Large intestine (tissue), 3 donors: ENCODE results near the gene KIF26B. TPM values are rescaled to one million over a fixed set of nuclear protein-coding genes. Genes with fewer than 3 reads are reported as not detected.
"Not testable (repeated sequence)": the region's sequence is repeated elsewhere in the genome, so short reads cannot be mapped to it uniquely, and the experiment has no call there.

ENCODE experiments used
- DNase-seq, 2 donors: peaks; one replicate each; pipeline versions ENCODE4 v3.0.0 to v3.0.0-alpha.2; 2013
- H3K27ac ChIP-seq: one replicate; pipeline ENCODE4 v1.5.1; 2013; ENCODE audit warnings: low read length
- H3K27me3 ChIP-seq: 2 replicates; pipeline ENCODE4 v1.6.1; 2013; ENCODE audit warnings: low read length; ENCODE audit not compliant: control insufficient read depth, insufficient read depth
- H3K36me3 ChIP-seq: 2 replicates; pipeline ENCODE4 v1.6.1; 2013; ENCODE audit warnings: low read length; ENCODE audit not compliant: control insufficient read depth, insufficient read depth
- H3K4me1 ChIP-seq: one replicate; pipeline ENCODE4 v1.6.1; 2013; ENCODE audit warnings: low read length; ENCODE audit not compliant: control insufficient read depth, insufficient read depth
- H3K4me3 ChIP-seq: one replicate; pipeline ENCODE4 v1.5.1; 2013; ENCODE audit warnings: low read length
- H3K9me3 ChIP-seq: one replicate; pipeline ENCODE4 v1.6.1; 2013; ENCODE audit warnings: mild to moderate bottlenecking, low read depth, low read length, moderate library complexity; ENCODE audit not compliant: control insufficient read depth
- WGBS: methylation state at CpG from one replicate; pipeline ENCODE4 v1.1.5; 2013; ENCODE audit warnings: low lambda C conversion rate; ENCODE audit not compliant: insufficient coverage; 5-methylcytosine and 5-hydroxymethylcytosine counted together
- polyA plus RNA-seq: library from polyadenylated mRNA; unstranded; fragments of 120-200 nt; gene quantifications from one replicate; pipeline ENCODE4 v1.2.1, GENCODE V29; 2013

The KIF26B gene
- polyA plus RNA-seq, 1 donor, result 3.9 TPM

DNA sequence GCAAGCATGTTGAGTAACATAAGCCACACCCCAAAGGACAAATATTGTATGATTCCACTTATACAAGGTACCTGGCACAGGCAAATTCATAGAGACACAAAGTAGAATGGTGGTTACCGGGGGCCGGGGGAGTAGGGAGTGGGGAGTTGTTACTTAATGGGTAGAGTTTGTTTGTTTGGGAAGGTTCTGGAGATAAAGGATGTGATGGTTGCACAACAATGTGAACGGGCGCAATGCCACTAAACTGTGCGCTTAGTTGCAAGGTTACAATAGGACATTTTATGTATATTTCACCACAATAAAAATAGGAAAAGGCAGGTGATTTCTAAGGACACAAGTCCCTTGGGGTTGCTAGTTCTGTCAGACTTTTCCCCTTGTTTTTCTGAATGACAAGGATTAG is 516.6 kb downstream of the KIF26B start:
- Histone ChIP-seq H3K9me3 (no peaks in the 10 kb centered on the region), H3K27ac (no peak overlapping the region), H3K27me3 (no peaks in the 10 kb centered on the region), H3K4me3 (no peak overlapping the region), H3K36me3 (no peaks in the 10 kb centered on the region), H3K4me1 (no peaks in the 10 kb centered on the region)
- no peak for DNase-seq
- WGBS, result no CpG with 5 or more reads among the region's 5 CpGs

DNA sequence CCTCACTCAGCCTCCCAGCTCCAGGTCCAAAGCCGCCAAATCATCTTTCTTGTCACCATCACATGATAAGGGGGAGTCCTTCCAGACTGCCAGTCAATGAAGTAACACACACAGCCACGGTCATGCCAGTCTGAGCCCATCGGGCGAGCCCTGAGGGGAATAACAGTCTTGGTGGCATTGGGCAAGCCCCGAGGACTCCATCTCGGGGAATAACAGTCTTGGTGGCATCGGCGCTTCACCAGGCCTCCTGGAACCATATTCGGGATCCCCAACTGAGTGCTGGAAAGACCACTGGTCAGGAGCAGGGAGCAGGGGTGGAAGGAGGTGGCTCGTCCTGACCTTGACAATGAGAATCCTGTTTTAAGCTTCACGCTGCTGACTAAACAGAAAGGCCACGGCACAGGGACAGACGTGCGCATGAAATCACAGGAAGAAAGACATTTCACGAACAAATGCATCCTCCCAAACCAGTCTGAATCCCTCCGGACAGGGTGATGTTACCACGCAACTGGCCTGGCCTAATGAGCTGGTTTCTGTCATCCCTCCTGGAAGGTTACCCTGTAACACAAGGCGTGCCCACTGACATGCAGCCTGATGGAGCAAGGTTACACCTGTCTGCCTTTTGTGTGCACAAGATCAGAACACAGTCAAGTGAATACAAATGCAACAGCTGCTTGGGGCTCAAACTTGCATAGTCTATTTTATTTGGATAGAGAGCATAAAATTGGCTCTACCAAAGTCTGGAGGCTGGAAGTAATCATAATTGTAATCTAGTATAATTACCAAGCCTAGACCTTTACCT is 517.4 kb downstream of the KIF26B start:
- DNase-seq, result no peak
- Histone ChIP-seq H3K4me3 (no peak overlapping the region), H3K9me3 (no peaks in the 10 kb centered on the region), H3K4me1 (no peaks in the 10 kb centered on the region), H3K27ac (no peak overlapping the region), H3K27me3 (no peaks in the 10 kb centered on the region), H3K36me3 (no peaks in the 10 kb centered on the region)
- 100% methylated on average over 1 of the region's 18 CpGs for WGBS

DNA sequence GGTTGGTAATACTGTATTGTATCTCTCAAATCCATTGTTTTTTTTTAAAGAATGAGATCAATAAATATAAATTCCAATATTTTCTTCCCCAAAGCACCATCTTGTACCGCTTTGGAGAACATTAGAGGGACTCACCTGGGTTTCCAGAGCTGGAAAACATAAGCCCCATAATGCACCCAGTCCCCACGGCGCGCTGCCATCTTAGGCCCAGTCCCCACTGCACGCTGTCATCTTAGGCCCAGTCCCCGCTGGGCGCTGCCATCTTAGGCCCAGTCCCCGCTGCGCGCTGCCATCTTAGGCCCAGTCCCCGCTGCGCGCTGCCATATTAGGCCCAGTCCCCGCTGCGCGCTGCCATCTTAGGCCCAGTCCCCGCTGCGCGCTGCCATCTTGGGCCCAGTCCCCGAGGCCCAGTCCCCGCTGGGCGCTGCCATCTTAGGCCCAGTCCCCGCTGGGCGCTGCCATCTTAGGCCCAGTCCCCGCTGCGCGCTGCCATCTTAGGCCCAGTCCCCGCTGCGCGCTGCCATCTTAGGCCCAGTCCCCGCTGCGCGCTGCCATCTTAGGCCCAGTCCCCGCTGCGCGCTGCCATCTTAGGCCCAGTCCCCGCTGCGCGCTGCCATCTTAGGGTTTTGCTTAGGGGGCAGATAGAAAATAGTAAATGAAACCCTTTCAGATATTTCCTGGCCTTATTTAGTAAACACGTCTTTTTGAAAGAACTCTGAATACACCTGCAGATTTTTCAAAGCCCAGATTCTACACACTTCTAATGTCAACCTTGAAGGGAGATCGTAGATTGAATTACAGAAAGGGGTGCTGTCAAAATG is 518.3 kb downstream of the KIF26B start:
- H3K36me3 ChIP-seq, H3K27me3 ChIP-seq, H3K4me3 ChIP-seq, H3K9me3 ChIP-seq, H3K27ac ChIP-seq, H3K4me1 ChIP-seq, DNase-seq: not testable (repeated sequence)
- no CpG with 5 or more reads among the region's 41 CpGs for WGBS

DNA sequence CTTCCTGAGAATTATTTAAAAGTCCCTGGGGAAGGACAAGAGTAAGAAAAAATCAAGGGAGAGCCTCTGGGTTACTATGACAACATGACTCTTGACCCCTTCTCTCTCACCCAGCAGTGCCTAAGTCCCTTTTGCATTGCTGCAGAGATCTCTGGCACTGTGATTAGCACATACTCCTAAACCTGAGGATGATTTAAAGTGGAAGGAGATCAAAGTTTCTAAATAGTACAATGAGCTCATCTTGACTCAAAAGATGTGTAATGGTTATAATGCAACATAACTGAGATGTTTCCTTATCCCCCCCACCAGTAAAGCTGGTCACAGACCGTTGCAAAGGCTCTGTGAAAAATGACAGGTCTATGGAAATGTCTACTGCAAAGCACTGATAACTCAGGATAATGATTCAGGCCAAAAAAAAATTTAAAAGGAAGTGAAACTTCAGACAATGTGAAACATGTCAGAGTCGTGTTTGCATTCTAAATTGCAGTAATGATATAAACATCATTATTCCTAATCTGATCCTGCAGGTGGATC is 519.2 kb downstream of the KIF26B start:
- Histone ChIP-seq H3K27ac (no peak overlapping the region), H3K36me3 (no peaks in the 10 kb centered on the region), H3K4me1 (no peaks in the 10 kb centered on the region), H3K4me3 (no peak overlapping the region), H3K27me3 (no peaks in the 10 kb centered on the region), H3K9me3 (no peaks in the 10 kb centered on the region)
- 38% methylated on average over 2 of the region's 2 CpGs for WGBS
- peak in 1 of 2 donors; percentile 43 for DNase-seq

DNA sequence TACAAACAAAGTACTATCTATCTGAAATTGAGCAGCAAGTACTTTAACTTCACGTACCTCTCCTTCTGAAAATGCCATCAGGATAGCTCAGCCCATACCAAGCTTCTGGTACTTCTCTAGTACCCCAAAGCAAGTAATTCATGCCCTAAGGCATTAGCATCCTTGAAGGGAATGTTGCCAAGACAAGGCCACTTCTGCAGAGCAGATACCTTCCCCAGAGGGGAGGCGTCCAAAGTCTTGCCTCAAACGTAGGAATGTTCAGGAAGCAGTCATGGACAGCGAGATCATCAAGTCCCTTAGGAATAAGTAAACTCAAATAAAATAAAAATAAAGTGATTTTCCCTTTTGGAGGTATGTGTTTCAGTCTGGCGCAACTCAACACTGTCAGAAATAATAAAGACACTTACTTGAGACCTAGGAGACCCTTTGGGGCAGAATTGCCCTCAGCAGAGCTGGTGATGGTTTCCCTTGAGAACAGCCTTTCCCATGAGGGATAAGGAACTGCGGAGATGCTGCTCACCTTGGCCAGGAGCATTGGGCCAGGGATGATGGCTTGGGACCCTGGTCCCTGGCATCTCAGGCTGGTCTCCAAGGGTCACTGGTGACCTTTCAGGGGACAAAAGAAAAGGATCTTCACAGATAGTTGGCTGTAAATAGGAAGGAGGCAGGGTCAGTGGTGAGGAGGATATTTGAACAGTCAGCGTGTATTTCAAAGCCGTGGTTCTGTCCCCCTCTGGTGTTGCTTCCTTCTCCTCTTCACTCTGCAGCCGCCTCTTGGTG is 522.9 kb downstream of the KIF26B start:
- no peaks in the 10 kb centered on the region for H3K27me3 ChIP-seq
- H3K36me3 ChIP-seq, result no peaks in the 10 kb centered on the region
- no peaks in the 10 kb centered on the region for H3K9me3 ChIP-seq
- no peak overlapping the region for H3K4me3 ChIP-seq
- no peak for DNase-seq
- WGBS, result 100% methylated on average over 1 of the region's 9 CpGs
- H3K4me1 ChIP-seq, result no peaks in the 10 kb centered on the region
- H3K27ac ChIP-seq, result no peak overlapping the region

DNA sequence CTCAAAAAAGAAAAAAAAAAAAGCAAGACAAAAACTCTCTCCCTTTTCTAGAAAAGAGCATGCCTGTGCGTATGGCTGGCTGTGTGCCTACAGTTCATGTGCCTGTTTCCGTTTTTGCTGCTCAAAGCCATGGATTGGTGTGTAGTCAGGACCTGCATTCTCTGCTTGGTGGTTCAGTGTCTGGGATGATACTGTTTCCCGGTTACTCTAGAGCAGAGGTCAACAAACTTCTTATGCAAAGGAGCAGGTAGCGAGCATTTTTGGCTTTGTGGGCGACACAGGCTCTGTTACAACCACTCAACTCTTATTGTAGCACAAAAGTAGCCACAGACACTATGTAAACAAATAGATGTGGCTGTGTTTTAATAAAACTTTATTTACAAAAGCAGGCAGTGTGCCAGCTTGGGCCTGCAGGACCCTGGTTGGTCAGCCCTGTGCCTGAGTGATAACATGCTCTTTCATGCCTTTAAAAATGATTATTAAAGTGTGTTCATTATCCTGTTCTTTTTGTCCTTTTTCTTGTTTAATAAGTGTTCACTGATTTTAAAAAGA is 524.2 kb downstream of the KIF26B start:
- Histone ChIP-seq H3K4me1 (no peaks in the 10 kb centered on the region), H3K27me3 (no peaks in the 10 kb centered on the region), H3K36me3 (no peaks in the 10 kb centered on the region), H3K4me3 (no peak overlapping the region), H3K9me3 (no peaks in the 10 kb centered on the region), H3K27ac (no peak overlapping the region)
- no peak for DNase-seq
- WGBS, result no CpG with 5 or more reads among the region's 5 CpGs

DNA sequence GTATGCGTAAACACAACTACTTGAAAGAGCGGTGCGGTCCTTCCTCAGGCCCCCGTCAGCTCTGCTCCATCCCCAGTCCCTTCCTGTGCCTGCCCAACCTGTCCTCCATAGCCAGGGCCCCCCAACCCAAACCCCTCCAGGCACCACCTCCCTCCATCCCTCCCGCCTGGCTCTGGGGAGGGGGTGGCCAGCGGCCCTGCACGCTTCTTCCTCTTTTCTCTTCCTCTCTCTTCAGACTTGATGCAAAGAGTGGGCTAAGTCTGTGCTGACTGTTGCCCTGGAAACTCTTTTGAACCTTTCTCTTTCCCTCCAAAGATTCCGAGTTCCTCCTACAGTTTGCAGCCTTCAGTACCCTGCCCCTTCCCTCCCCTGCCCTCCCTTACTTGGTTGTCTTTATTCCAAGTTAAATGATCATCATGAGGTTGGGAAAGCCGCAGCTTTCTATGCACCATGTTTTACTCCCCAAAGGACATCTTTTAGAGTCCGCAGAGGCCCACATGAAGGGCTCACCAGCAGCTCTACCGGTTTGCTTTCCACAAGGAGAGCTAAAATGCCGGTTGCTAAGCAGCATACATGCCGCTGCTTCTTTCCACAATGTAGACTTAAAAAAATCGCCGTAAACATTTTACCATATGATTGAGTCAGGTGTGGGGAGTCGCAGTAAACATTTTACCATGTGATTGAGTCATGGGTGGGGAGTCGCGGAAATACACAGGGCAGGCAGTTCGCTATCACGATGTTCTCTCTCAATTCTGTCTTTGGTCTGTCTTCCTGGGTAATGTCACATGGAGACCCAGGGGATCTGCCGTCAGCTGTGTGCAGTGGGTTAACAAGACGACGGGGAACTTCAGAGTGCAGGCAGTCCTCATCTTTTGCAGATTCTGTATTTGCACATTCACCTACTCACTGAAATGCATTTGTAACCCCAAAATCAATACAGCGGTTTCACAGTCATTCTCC is 525.3 kb downstream of the KIF26B start:
- Histone ChIP-seq H3K4me1 (no peaks in the 10 kb centered on the region), H3K27ac (no peak overlapping the region), H3K9me3 (peaks cover 2% of the 10 kb centered on the region), H3K4me3 (no peak overlapping the region), H3K27me3 (no peaks in the 10 kb centered on the region), H3K36me3 (no peaks in the 10 kb centered on the region)
- WGBS, result 100% methylated on average over 1 of the region's 24 CpGs
- no peak for DNase-seq

DNA sequence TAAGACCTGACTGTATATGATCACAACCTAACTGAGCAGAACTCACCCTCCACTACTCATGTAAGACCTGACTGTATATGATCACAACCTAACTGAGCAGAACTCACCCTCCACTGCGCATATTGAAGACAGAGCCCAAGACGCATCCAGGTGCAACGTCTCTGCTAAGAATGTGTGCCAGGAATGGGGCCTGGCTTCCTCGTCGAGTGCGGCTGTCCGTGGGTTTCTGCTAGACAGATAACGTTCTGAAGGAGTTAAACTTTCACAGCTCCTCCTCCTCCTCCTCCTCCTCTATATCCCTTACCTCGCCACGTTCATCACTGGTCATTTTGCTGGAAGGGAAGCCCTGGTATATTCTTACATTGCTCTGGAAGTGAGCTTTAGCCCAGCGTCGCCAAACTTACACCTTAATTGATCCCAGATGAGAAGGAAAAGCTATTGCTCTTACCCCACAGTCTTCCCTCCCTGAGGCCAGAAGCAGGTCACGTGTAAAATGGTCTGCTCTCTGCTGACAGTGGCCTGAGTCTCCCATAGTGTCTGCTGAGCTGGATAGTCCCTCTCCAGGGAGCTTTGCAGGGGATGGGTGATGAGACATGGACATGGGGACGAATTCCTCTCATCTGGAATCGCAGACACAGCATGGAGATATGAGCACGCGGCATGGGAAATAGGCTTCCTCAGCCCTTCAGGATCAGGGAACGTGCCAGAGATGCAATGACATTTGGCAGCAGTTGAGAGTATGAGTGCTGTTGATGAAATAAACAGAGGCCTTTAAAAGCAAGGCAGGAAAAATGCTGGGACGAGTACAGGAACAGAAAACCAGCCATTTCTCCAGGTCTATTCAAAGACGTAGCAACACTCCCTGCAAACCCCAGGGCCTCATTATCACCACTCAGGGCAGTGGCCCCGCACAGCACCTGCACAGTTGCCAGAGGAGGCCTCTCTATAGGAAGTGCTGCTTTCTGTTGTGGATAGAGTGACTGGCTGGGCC is 528.1 kb downstream of the KIF26B start:
- H3K27ac ChIP-seq, result no peak overlapping the region
- H3K27me3 ChIP-seq, result no peaks in the 10 kb centered on the region
- peak; percentile 19 to 48 for DNase-seq
- no peaks in the 10 kb centered on the region for H3K4me1 ChIP-seq
- H3K36me3 ChIP-seq, result peaks cover 7% of the 10 kb centered on the region
- H3K4me3 ChIP-seq, result no peak overlapping the region
- peaks cover 19% of the 10 kb centered on the region for H3K9me3 ChIP-seq
- WGBS, result no CpG with 5 or more reads among the region's 21 CpGs
